Mesenchymal stem cell (in vitro differentiated cells and primary cell): Measurements from ENCODE around the gene HS2ST1.

ENCODE experiments used
- DNase-seq: peaks from one replicate; pipeline ENCODE4 v3.0.0-alpha.2; 2013
- H2AFZ ChIP-seq: one replicate; pipeline ENCODE4 v1.6.1; 2013; ENCODE audit warnings: low read depth, mild to moderate bottlenecking, control low read depth, inconsistent platforms, low read length, moderate library complexity
- H2AK5ac ChIP-seq: 2 replicates; pipeline ENCODE4 v1.6.1; 2013; ENCODE audit warnings: low read length, moderate library complexity, mild to moderate bottlenecking, inconsistent platforms; ENCODE audit not compliant: severe bottlenecking
- H2BK120ac ChIP-seq: one replicate; pipeline ENCODE4 v1.6.1; 2013; ENCODE audit warnings: low read depth, mild to moderate bottlenecking, inconsistent platforms, low read length, moderate library complexity
- H2BK12ac ChIP-seq, 2 experiments: one replicate each; pipeline ENCODE4 v1.6.1; 2013; ENCODE audit warnings: inconsistent platforms in 2 of 2, low read length in 2 of 2, mild to moderate bottlenecking in 2 of 2, moderate library complexity in 2 of 2, control low read depth in 1 of 2
- H2BK15ac ChIP-seq: one replicate; pipeline ENCODE4 v1.6.1; 2013; ENCODE audit warnings: mild to moderate bottlenecking, low read depth, inconsistent platforms; ENCODE audit not compliant: poor library complexity, severe bottlenecking
- H2BK5ac ChIP-seq: 2 replicates; pipeline ENCODE4 v1.6.1; 2013; ENCODE audit warnings: low read depth, mild to moderate bottlenecking, low read length, control low read depth, inconsistent platforms; ENCODE audit not compliant: poor library complexity, severe bottlenecking
- H3K14ac ChIP-seq, 2 experiments: one replicate each; pipeline ENCODE4 v1.6.1; 2013; ENCODE audit warnings: inconsistent platforms in 2 of 2, low read length in 2 of 2, control low read depth in 1 of 2, mild to moderate bottlenecking in 1 of 2, moderate library complexity in 1 of 2
- H3K18ac ChIP-seq, 2 experiments: one replicate each; pipeline ENCODE4 v1.6.1; 2013; ENCODE audit warnings: inconsistent platforms in 2 of 2, low read length in 2 of 2, control low read depth in 1 of 2, low read depth in 1 of 2, mild to moderate bottlenecking in 1 of 2
- H3K23ac ChIP-seq, 2 experiments: one replicate each; pipeline ENCODE4 v1.6.1; 2013; ENCODE audit warnings: inconsistent platforms in 2 of 2, low read length in 2 of 2, mild to moderate bottlenecking in 2 of 2, moderate library complexity in 2 of 2, control low read depth in 1 of 2
- H3K27ac ChIP-seq: 2 replicates; pipeline ENCODE4 v1.5.1; 2013; ENCODE audit warnings: mild to moderate bottlenecking, moderate library complexity, low read length, control low read depth, inconsistent platforms; ENCODE audit not compliant: poor library complexity, severe bottlenecking
- H3K27me3 ChIP-seq, 2 experiments: 2 replicates each; pipeline versions ENCODE4 v1.6.1 to v1.7.0; 2013; ENCODE audit warnings: low read length in 2 of 2, mild to moderate bottlenecking in 2 of 2, moderate library complexity in 2 of 2, control low read depth in 1 of 2, inconsistent platforms in 1 of 2; ENCODE audit not compliant: control insufficient read depth in 1 of 2, insufficient read depth in 1 of 2
- H3K36me3 ChIP-seq, 2 experiments: 2 replicates each; pipeline versions ENCODE4 v1.6.1 to v1.7.0; 2013; ENCODE audit warnings: low read length in 2 of 2, control low read depth in 1 of 2, inconsistent platforms in 1 of 2, low read depth in 1 of 2, mild to moderate bottlenecking in 1 of 2; ENCODE audit not compliant: insufficient read depth in 2 of 2, control insufficient read depth in 1 of 2
- H3K4ac ChIP-seq, 2 experiments: one replicate each; pipeline ENCODE4 v1.6.1; 2013; ENCODE audit warnings: inconsistent platforms in 2 of 2, low read length in 2 of 2, mild to moderate bottlenecking in 2 of 2, moderate library complexity in 2 of 2, control low read depth in 1 of 2, low read depth in 1 of 2
- H3K4me1 ChIP-seq: 2 replicates; pipeline ENCODE4 v1.6.1; 2013; ENCODE audit warnings: low read depth, low read length, control low read depth; ENCODE audit not compliant: control insufficient read depth, insufficient read depth
- H3K4me2 ChIP-seq: 2 replicates; pipeline ENCODE4 v1.6.1; 2013; ENCODE audit warnings: low read length, mild to moderate bottlenecking, inconsistent platforms; ENCODE audit not compliant: poor library complexity, severe bottlenecking
- H3K4me3 ChIP-seq, 2 experiments: 2 replicates each; pipeline versions ENCODE4 v1.5.1 to v1.7.0; 2013; ENCODE audit warnings: low read length in 2 of 2, mild to moderate bottlenecking in 2 of 2, control low read depth in 1 of 2, low read depth in 1 of 2; ENCODE audit not compliant: insufficient read depth in 1 of 2
- H3K79me1 ChIP-seq: replicated peaks from 2 replicates; pipeline ENCODE4 v1.6.1; 2013; ENCODE audit warnings: mild to moderate bottlenecking, control low read depth, low read length, inconsistent platforms; ENCODE audit not compliant: poor library complexity, severe bottlenecking
- H3K9ac ChIP-seq: 2 replicates; pipeline ENCODE4 v1.7.0; 2013; ENCODE audit warnings: mild to moderate bottlenecking, low read length, moderate library complexity
- H3K9me3 ChIP-seq: 2 replicates; pipeline ENCODE4 v1.7.0; 2013; ENCODE audit warnings: mild to moderate bottlenecking, low read length; ENCODE audit not compliant: control insufficient read depth
- H4K8ac ChIP-seq: one replicate; pipeline ENCODE4 v1.6.1; 2013; ENCODE audit warnings: inconsistent platforms, mild to moderate bottlenecking, low read length, moderate library complexity
- H4K91ac ChIP-seq: one replicate; pipeline ENCODE4 v1.6.1; 2013; ENCODE audit warnings: mild to moderate bottlenecking, low read length, inconsistent platforms
- WGBS: methylation state at CpG from one replicate; pipeline ENCODE4 v1.1.7; 2013; ENCODE audit warnings: mixed read lengths; 5-methylcytosine and 5-hydroxymethylcytosine counted together

The HS2ST1 gene

DNA sequence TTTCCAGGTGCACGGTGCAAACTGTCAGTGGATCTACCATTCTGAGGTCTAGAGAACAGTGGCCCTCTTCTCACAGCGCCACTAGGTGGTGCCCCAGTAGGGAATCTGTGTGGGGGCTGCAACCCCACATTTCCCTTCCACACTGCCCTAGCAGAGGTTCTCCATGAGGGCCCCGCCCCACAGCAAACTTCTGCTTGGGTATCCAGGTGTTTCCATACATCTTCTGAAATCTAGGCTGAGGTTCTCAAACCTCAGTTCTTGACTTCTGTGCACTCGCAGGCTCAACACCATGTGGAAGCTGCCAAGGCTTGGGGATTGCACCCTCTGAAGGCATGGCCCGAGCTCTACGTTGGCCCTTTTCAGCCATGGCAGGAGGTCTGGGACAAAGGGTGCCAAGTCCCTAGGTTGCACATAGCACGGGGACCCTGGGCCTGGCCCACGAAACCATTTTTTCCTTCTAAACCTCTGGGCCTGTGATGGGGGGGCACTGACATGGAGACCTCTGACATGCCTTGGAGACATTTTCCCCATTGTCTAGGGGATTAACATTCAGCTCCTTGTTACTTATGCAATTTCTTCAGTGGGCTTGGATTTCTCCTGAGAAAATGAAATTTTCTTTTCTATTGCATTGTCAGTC, 10.0 kb downstream of the HS2ST1 start:
- Histone ChIP-seq H3K14ac (no peak overlapping the region), H4K8ac (no peak overlapping the region), H2BK5ac (no peak overlapping the region), H3K4ac (no peak overlapping the region), H3K9me3 (peaks cover 14% of the 10 kb centered on the region), H3K4me3 (no peak overlapping the region), H2BK15ac (no peak overlapping the region), H2BK12ac (no peak overlapping the region), H3K4me1 (no peaks in the 10 kb centered on the region), H3K18ac (no peak overlapping the region), H3K27ac (no peak overlapping the region), H3K36me3 (peaks cover 0 to 4% of the 10 kb centered on the region in 2 experiments), H2BK120ac (no peak overlapping the region), H4K91ac (no peak overlapping the region), H3K23ac (no peak overlapping the region), H3K4me2 (no peak overlapping the region), H3K9ac (no peak overlapping the region), H3K27me3 (no peaks in the 10 kb centered on the region), H3K79me1 (peaks cover 21% of the 10 kb centered on the region), H2AK5ac (no peak overlapping the region), H2AFZ (no peak overlapping the region)
- WGBS: 100% methylated on average over 8 of the region's 8 CpGs
- no peak for DNase-seq

GRCh38 chr1:86925742-86926141, 11.3 kb downstream of the HS2ST1 start:
- Histone ChIP-seq H2BK5ac (no peak overlapping the region), H4K8ac (no peak overlapping the region), H2AK5ac (no peak overlapping the region), H2AFZ (no peak overlapping the region), H3K9ac (no peak overlapping the region), H3K14ac (no peak overlapping the region), H3K79me1 (peaks cover 21% of the 10 kb centered on the region), H2BK120ac (no peak overlapping the region), H3K23ac (no peak overlapping the region), H3K27ac (no peak overlapping the region), H3K4me1 (no peaks in the 10 kb centered on the region), H3K18ac (no peak overlapping the region), H3K4ac (no peak overlapping the region), H2BK12ac (no peak overlapping the region), H3K27me3 (no peaks in the 10 kb centered on the region), H3K4me3 (no peak overlapping the region), H4K91ac (no peak overlapping the region), H2BK15ac (no peak overlapping the region), H3K9me3 (peaks cover 14% of the 10 kb centered on the region), H3K36me3 (peaks cover 0 to 4% of the 10 kb centered on the region in 2 experiments), H3K4me2 (no peak overlapping the region)
- WGBS: no CpG with 5 or more reads among the region's 1 CpG
- no peak for DNase-seq

DNA sequence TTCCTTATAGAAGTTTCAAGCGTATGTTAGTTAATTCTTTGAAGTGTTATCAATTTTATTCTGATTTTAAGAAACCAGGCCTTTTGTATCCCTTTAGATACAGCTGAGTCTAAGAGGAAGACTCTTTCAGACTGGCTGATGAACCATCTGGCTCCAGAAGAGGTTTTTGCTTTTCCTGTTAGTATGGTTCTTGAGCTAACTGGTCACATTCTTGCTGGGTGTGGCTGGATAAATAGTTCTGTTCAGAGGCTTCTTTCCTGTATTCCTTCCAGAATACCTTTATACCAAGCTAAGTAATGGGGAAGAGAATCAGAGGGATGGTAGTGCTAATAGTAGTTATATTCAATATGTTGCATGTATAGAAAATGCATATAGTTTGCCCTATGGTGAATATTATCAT, 12.4 kb downstream of the HS2ST1 start:
- Histone ChIP-seq H3K9me3 (peaks cover 14% of the 10 kb centered on the region), H2BK12ac (no peak overlapping the region), H3K14ac (no peak overlapping the region), H3K4me2 (no peak overlapping the region), H3K23ac (no peak overlapping the region), H2BK5ac (no peak overlapping the region), H3K4ac (no peak overlapping the region), H3K4me1 (no peaks in the 10 kb centered on the region), H4K8ac (no peak overlapping the region), H4K91ac (no peak overlapping the region), H2AFZ (no peak overlapping the region), H3K4me3 (no peak overlapping the region), H3K27ac (no peak overlapping the region), H3K36me3 (peaks cover 0 to 4% of the 10 kb centered on the region in 2 experiments), H3K27me3 (no peaks in the 10 kb centered on the region), H3K9ac (no peak overlapping the region), H3K18ac (no peak overlapping the region), H2AK5ac (no peak overlapping the region), H2BK120ac (no peak overlapping the region), H2BK15ac (no peak overlapping the region), H3K79me1 (peaks cover 18% of the 10 kb centered on the region)
- no CpG with 5 or more reads among the region's 1 CpG for WGBS
- no peak for DNase-seq

GRCh38 chr1:86928819-86929218, 14.4 kb downstream of the HS2ST1 start:
- H4K91ac ChIP-seq: no peak overlapping the region
- H3K9ac ChIP-seq: no peak overlapping the region
- no peak overlapping the region for H2AFZ ChIP-seq
- H3K18ac ChIP-seq: no peak overlapping the region
- no peak overlapping the region for H4K8ac ChIP-seq
- no peaks in the 10 kb centered on the region for H3K27me3 ChIP-seq
- peaks cover 7% of the 10 kb centered on the region for H3K9me3 ChIP-seq
- no peak overlapping the region for H3K4me2 ChIP-seq
- no peak overlapping the region for H2BK120ac ChIP-seq
- no peak overlapping the region for H3K23ac ChIP-seq
- no peaks in the 10 kb centered on the region for H3K4me1 ChIP-seq
- no peak for DNase-seq
- H2BK15ac ChIP-seq: no peak overlapping the region
- H3K4me3 ChIP-seq: no peak overlapping the region
- peaks cover 0 to 4% of the 10 kb centered on the region in 2 experiments for H3K36me3 ChIP-seq
- no peak overlapping the region for H3K14ac ChIP-seq
- no peak overlapping the region for H3K27ac ChIP-seq
- no peak overlapping the region for H3K4ac ChIP-seq
- H3K79me1 ChIP-seq: peaks cover 16% of the 10 kb centered on the region
- no peak overlapping the region for H2AK5ac ChIP-seq
- no peak overlapping the region for H2BK5ac ChIP-seq
- WGBS: no CpG with 5 or more reads among the region's 1 CpG
- H2BK12ac ChIP-seq: no peak overlapping the region
